GM18499 (cell line): Measurements from ENCODE around the gene HHEX.
"Not testable (repeated sequence)": the region's sequence is repeated elsewhere in the genome, so short reads cannot be mapped to it uniquely, and the experiment has no call there.

Experiments used
- ATAC-seq: cut with Tn5 transposase; IDR thresholded peaks from one replicate; pipeline ENCODE4 v1.9.1; 2021; ENCODE audit warnings: moderate number of reproducible peaks; ENCODE audit not compliant: insufficient read depth, unreplicated experiment

HHEX gene

DNA sequence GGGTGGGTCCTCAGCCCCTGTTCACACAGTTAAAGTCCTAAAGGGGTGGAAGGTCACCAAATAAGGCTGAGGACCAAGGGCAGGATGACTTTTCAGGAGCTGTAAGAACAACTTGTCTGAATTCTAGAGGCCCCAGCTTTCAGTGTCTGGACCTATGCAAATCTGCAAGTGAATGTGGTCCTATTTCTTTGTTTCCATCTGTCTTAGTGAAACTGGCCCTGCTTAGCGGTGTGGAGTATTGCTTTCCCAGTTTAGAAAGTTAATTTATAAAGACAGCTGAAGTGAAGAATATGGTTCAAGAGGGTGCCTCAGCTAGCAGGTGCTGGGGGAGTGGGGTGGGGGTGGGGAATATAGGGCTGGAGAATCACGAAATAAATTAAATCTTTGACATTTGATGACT, 40.1 kb downstream of the HHEX start:
- ATAC-seq, result no peak

DNA sequence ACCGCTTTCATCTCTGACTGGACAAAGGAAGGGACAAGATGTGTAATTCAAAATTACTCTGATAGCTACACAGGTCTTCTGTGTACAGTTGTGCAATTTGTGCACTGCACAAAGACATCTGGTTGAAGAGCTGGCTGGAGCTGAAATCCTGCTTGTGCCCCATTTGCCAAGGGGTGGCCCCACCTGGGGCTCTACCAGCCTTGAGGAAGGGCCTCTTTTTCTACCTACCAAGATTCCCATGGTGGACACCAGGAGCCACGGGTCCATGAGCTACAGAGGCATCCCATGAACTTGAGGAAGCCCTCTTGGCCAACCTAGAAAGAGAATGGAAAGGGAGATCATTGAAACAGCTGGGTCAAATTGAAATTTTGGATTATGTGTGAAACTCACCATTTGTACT, 43.2 kb downstream of the HHEX start:
- ATAC-seq, result no peak

DNA sequence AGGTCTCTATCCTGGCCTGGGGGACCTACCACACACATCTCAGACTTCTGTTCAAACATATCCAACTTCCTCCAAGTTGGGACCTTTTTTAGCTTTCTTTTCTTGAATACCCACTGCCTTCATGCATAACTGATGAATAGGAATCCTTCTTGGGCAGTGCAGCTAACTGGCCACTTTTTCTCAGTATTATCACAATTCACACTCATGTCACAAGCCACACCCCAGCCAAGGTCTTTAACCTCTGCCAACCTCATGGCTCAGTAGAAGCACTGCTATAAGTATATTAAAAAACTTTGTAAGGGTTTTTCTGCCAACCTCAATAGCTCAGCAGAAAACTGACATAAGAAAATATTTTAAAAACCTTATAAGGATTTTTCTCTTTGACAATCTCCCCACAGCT, 44.5 kb downstream of the HHEX start:
- ATAC-seq, result no peak

GRCh38 chr10:92735938-92736337, 46.2 kb downstream of the HHEX start:
- ATAC-seq, result no peak

DNA sequence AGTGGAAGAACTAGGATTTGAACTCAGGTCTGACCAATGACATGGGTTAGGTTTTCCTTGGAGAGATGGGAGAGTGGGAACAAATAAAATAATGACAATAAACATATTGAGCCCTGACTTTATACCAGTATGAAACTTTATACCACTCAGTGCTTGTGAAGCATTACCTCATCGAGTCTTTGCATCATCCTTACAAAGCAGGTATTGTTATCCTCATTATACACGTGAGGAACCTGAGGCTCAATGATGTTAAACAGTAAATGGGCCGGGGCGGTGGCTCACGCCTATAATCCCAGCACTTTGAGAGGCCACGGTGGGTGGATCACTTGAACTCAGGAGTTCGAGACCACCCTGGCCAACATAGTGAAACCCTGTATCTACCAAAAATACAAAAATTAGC, 47.7 kb downstream of the HHEX start:
- ATAC-seq, result no peak

- no peak for ATAC-seq
Observed at GRCh38 chr10:92740762-92741161, 51.0 kb downstream of the HHEX start.

GRCh38 chr10:92741741-92742140, 52.0 kb downstream of the HHEX start:
- ATAC-seq, result not testable (repeated sequence)

- ATAC-seq, result peak; percentile 89
Observed at GRCh38 chr10:92742331-92743228, 52.8 kb downstream of the HHEX start.
